Measurements from ENCODE around the gene RGS19.

GRCh38 chr20:64067733-64068307, 11.5 kb downstream of the RGS19 start:
- TF ChIP-seq CTCF (IDR thresholded peaks at IDR 0.05) (no peak), POLR2A (IDR thresholded peaks at IDR 0.05) (no peak)

Data from body of pancreas (tissue), 4 donors.